CD14-positive monocyte (primary cell): ENCODE results near the gene DUSP8. TPM values are rescaled to one million over a fixed set of nuclear protein-coding genes. Genes with fewer than 3 reads are reported as not detected.
A peak's percentile ranks its signal among the peaks of the same experiment; 100 is the strongest.

Source experiments
- DNase-seq, 3 donors: peaks; one replicate each; pipeline ENCODE4 v3.0.0-alpha.2; 2011 to 2022
- H2AFZ ChIP-seq: 2 replicates; pipeline ENCODE4 v1.6.0; 2012; ENCODE audit warnings: mild to moderate bottlenecking, low read depth, low read length, inconsistent platforms; ENCODE audit not compliant: insufficient read depth, poor library complexity, severe bottlenecking
- H3K27ac ChIP-seq, 2 donors: 1 replicate in 1 of 2; 2 replicates in 1 of 2; pipeline ENCODE4 v1.5.1; 2012 to 2013; ENCODE audit warnings: low read length in 2 of 2, control low read depth in 1 of 2, inconsistent platforms in 1 of 2, low read depth in 1 of 2, mild to moderate bottlenecking in 1 of 2
- H3K27me3 ChIP-seq, 2 donors: one replicate each; pipeline versions ENCODE4 v1.6.0 to v1.6.1; 2011 to 2013; ENCODE audit warnings: low read length in 2 of 2; ENCODE audit not compliant: control insufficient read depth in 2 of 2, insufficient read depth in 2 of 2
- H3K36me3 ChIP-seq, 2 donors: replicated peaks in 1 of 2; 1 replicate in 1 of 2; 2 replicates in 1 of 2; pipeline versions ENCODE4 v1.5.1 to v1.6.1; 2012 to 2013; ENCODE audit warnings: low read length in 2 of 2, control low read depth in 1 of 2, inconsistent platforms in 1 of 2, mild to moderate bottlenecking in 1 of 2; ENCODE audit not compliant: insufficient read depth in 2 of 2, control insufficient read depth in 1 of 2
- H3K4me1 ChIP-seq, 2 donors: 1 replicate in 1 of 2; 2 replicates in 1 of 2; pipeline versions ENCODE4 v1.5.1 to v1.6.1; 2012 to 2013; ENCODE audit warnings: low read length in 2 of 2, control low read depth in 1 of 2, inconsistent platforms in 1 of 2, mild to moderate bottlenecking in 1 of 2, moderate library complexity in 1 of 2; ENCODE audit not compliant: insufficient read depth in 2 of 2, control insufficient read depth in 1 of 2
- H3K4me2 ChIP-seq: replicated peaks from 2 replicates; pipeline ENCODE3; 2012; ENCODE audit warnings: low read length, moderate library complexity, mild to moderate bottlenecking; ENCODE audit not compliant: poor library complexity, severe bottlenecking; ENCODE audit errors: extremely low read depth
- H3K4me3 ChIP-seq, 3 experiments: fragments of 200-600 bp in 1 of 3; sonication (generic) in 1 of 3; replicated peaks in 1 of 3; 1 replicate in 2 of 3; 2 replicates in 1 of 3; pipeline ENCODE4 v1.5.1; 2011 to 2013; ENCODE audit warnings: low read length in 3 of 3, mild to moderate bottlenecking in 3 of 3, control low read depth in 2 of 3, low read depth in 2 of 3, inconsistent platforms in 1 of 3, moderate library complexity in 1 of 3
- H3K79me2 ChIP-seq: 2 replicates; pipeline ENCODE4 v1.6.0; 2012; ENCODE audit warnings: mild to moderate bottlenecking, control low read depth, inconsistent platforms, low read length, moderate library complexity; ENCODE audit not compliant: insufficient read depth
- H3K9ac ChIP-seq: 2 replicates; pipeline ENCODE4 v1.6.0; 2017; ENCODE audit warnings: low read length, mild to moderate bottlenecking; ENCODE audit not compliant: insufficient read depth, poor library complexity, severe bottlenecking
- H3K9me3 ChIP-seq, 2 donors: replicated peaks in 1 of 2; 1 replicate in 1 of 2; 2 replicates in 1 of 2; pipeline versions ENCODE4 v1.5.1 to v1.6.1; 2012 to 2013; ENCODE audit warnings: low read length in 2 of 2, control low read depth in 1 of 2; ENCODE audit not compliant: control insufficient read depth in 1 of 2, insufficient read depth in 1 of 2
- H4K20me1 ChIP-seq: 2 replicates; pipeline ENCODE4 v1.6.0; 2012; ENCODE audit warnings: mild to moderate bottlenecking, low read length, control low read depth, moderate library complexity; ENCODE audit not compliant: insufficient read depth
- H3K27ac Mint-ChIP-seq, 7 donors: one replicate each; pipeline ENCODE4 v1.8.0; 2020; ENCODE audit warnings: mild to moderate bottlenecking in 7 of 7, mixed read lengths in 7 of 7, moderate library complexity in 6 of 7, inconsistent platforms in 2 of 7
- H3K27me3 Mint-ChIP-seq, 3 donors: one replicate each; pipeline ENCODE4 v1.8.0; 2021 to 2022; ENCODE audit warnings: low read depth in 3 of 3, mild to moderate bottlenecking in 3 of 3, mixed read lengths in 3 of 3, moderate library complexity in 3 of 3, inconsistent platforms in 1 of 3
- H3K36me3 Mint-ChIP-seq, 2 donors: one replicate each; pipeline ENCODE4 v1.8.0; 2020; ENCODE audit warnings: mixed read lengths in 2 of 2, inconsistent platforms in 1 of 2, mild to moderate bottlenecking in 1 of 2
- H3K4me1 Mint-ChIP-seq: one replicate; pipeline ENCODE4 v1.8.0; 2020; ENCODE audit warnings: mild to moderate bottlenecking, mixed read lengths
- H3K4me3 Mint-ChIP-seq, 2 donors: one replicate each; pipeline ENCODE4 v1.8.0; 2020; ENCODE audit warnings: mild to moderate bottlenecking in 2 of 2, mixed read lengths in 2 of 2, moderate library complexity in 1 of 2
- H3K9me3 Mint-ChIP-seq, 7 donors: one replicate each; pipeline ENCODE4 v1.8.0; 2020 to 2022; ENCODE audit warnings: mixed read lengths in 7 of 7, mild to moderate bottlenecking in 6 of 7, moderate library complexity in 6 of 7, inconsistent platforms in 2 of 7
- CTCF ChIP-seq: fragments of 200-600 bp; IDR thresholded peaks from one replicate; pipeline ENCODE4 v1.8.0; 2022; ENCODE audit warnings: antibody characterized with exemption, mild to moderate bottlenecking
- WGBS: methylation state at CpG from one replicate; pipeline ENCODE4 v1.1.5; 2013; ENCODE audit warnings: missing lambda C conversion rate; ENCODE audit not compliant: insufficient coverage; 5-methylcytosine and 5-hydroxymethylcytosine counted together
- intact Hi-C, 2 donors: fragments of 100-400 bp; cut with micrococcal nuclease; formaldehyde crosslinking; loops; one replicate each; pipeline versions ENCODE4 v1.15.0 to v1.15.1; 2023
- polyA plus RNA-seq, 3 donors: library from polyadenylated mRNA; depleted of rRNA in 1 of 3; unstranded in 2 of 3; stranded (reverse) in 1 of 3; fragments of 300-500 nt in 2 of 3; fragments of >200 nt in 1 of 3; fragmentation: Illumina TruSeq in 2 of 3; gene quantifications; 1 replicate in 2 of 3; 2 replicates in 1 of 3; pipeline ENCODE4 v1.2.3, GENCODE V29; 2012 to 2021

DUSP8 gene
- polyA plus RNA-seq, 3 donors: 0.61 TPM; not detected in 2

GRCh38 chr11:1508491-1508891 lies 63.6 kb downstream of the DUSP8 start:
- Mint-ChIP-seq H3K4me1 (peaks cover 16% of the 10 kb centered on the region), H3K4me3 (no peak overlapping the region), H3K36me3 (peaks cover 5 to 12% of the 10 kb centered on the region in 2 donors), H3K9me3 (no peaks in the 10 kb centered on the region), H3K27me3 (peaks cover 0 to 4% (median 2%) of the 10 kb centered on the region in 3 donors), H3K27ac (no peak overlapping the region)
- TF ChIP-seq CTCF: no peak
- H3K27me3 ChIP-seq: no peaks in the 10 kb centered on the region
- H4K20me1 ChIP-seq: peaks cover 95% of the 10 kb centered on the region
- H2AFZ ChIP-seq: no peak overlapping the region
- no peaks in the 10 kb centered on the region for H3K4me1 ChIP-seq
- no peak overlapping the region for H3K4me2 ChIP-seq
- WGBS: 90% methylated on average over 6 of the region's 15 CpGs
- DNase-seq: no peak
- no peak overlapping the region for H3K4me3 ChIP-seq
- no peaks in the 10 kb centered on the region for H3K36me3 ChIP-seq
- intact Hi-C loops: no loop called here
- H3K9ac ChIP-seq: no peak overlapping the region
- H3K79me2 ChIP-seq: peaks cover 69% of the 10 kb centered on the region
- no peaks in the 10 kb centered on the region for H3K9me3 ChIP-seq
- no peak overlapping the region for H3K27ac ChIP-seq

- Histone ChIP-seq H3K9ac (no peak overlapping the region), H3K27me3 (no peaks in the 10 kb centered on the region), H2AFZ (no peak overlapping the region), H3K9me3 (no peaks in the 10 kb centered on the region), H3K27ac (no peak overlapping the region), H3K4me1 (no peaks in the 10 kb centered on the region), H4K20me1 (peaks cover 97% of the 10 kb centered on the region), H3K79me2 (peaks cover 73% of the 10 kb centered on the region), H3K36me3 (no peaks in the 10 kb centered on the region), H3K4me3 (no peak overlapping the region), H3K4me2 (no peak overlapping the region)
- H3K4me3 Mint-ChIP-seq: no peak overlapping the region
- intact Hi-C loops: no loop called here
- H3K4me1 Mint-ChIP-seq: peaks cover 10% of the 10 kb centered on the region
- peaks cover 0 to 4% (median 2%) of the 10 kb centered on the region in 3 donors for H3K27me3 Mint-ChIP-seq
- no peak for TF ChIP-seq CTCF
- 32% methylated on average over 15 of the region's 21 CpGs for WGBS
- no peak for DNase-seq
- H3K36me3 Mint-ChIP-seq: peaks cover 1 to 15% of the 10 kb centered on the region in 2 donors
- peak overlapping the region in 2 of 7 donors; percentile 10 to 63 for H3K27ac Mint-ChIP-seq
- no peaks in the 10 kb centered on the region for H3K9me3 Mint-ChIP-seq
These were observed 64.5 kb downstream of the DUSP8 start for GRCh38 chr11:1507381-1508140.
